Hematopoietic multipotent progenitor cell treated with erythropoietin and hydrocortisone succinate and interleukin-3 and kit ligand, for 17 days (in vitro differentiated cells): ENCODE results near the gene PDCD1.
"Not testable (repeated sequence)": the region's sequence is repeated elsewhere in the genome, so short reads cannot be mapped to it uniquely, and the experiment has no call there.

Experiments used
- DNase-seq: peaks from one replicate; pipeline ENCODE4 v3.0.0-alpha.2; 2015; ENCODE audit warnings: low spot score

PDCD1 gene

DNA sequence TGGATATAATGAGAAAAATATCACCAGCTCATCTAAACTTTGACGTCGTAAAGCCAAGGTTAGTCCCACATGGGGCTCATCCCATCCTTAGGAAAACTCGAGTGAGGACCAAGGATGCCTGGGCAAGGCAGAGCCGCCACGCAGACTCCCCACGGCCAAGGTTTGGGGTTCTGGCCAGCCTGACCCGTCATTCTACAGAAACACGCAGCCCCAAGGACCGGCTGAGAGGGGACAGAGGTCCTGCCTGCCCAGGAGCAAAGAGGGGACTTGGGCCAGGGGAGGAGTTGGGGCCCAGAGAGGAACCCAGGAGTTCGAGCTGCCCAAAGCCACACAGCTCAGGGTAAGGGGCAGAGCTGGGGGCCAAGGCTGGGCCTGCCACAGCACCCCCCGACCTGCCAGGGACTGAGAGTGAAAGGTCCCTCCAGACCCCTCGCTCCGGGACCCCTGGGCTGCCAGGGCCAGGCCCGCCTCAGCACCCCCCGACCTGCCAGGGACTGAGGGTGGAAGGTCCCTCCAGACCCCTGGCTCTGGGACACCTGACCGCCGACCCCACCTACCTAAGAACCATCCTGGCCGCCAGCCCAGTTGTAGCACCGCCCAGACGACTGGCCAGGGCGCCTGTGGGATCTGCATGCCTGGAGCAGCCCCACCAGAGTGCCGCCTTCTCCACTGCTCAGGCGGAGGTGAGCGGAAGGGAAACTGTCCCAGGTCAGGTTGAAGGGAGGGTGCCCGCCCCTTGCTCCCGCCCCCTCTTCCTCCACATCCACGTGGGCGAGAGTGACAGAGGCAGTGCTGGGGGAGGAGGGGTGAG is at the start of gene PDCD1:
Gene PDCD1, minus strand, starts transcription at position 689 of the 811 bp plus-strand sequence. Its CDS starts 56 bp downstream, at position 633.
- no peak for DNase-seq

DNA sequence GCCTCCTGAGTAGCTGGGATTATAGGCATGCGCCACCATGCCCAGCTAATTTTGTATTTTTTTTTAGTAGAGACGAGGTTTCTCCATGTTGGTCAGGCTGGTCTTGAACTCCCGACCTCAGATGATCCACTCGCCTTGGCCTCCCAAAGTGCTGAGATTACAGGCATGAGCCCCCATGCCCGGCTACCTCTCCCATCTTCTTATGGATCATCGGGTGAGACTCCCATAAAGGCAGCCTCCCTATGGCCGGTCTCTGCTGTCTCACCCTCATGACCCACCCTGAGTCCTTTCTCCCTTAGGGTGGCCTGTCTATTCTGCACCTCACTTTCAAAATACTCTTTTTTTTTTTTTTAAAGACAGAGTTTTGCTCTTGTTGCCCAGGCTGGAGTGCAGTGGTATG is 49.1 kb upstream of the PDCD1 start:
- DNase-seq = not testable (repeated sequence)

DNA sequence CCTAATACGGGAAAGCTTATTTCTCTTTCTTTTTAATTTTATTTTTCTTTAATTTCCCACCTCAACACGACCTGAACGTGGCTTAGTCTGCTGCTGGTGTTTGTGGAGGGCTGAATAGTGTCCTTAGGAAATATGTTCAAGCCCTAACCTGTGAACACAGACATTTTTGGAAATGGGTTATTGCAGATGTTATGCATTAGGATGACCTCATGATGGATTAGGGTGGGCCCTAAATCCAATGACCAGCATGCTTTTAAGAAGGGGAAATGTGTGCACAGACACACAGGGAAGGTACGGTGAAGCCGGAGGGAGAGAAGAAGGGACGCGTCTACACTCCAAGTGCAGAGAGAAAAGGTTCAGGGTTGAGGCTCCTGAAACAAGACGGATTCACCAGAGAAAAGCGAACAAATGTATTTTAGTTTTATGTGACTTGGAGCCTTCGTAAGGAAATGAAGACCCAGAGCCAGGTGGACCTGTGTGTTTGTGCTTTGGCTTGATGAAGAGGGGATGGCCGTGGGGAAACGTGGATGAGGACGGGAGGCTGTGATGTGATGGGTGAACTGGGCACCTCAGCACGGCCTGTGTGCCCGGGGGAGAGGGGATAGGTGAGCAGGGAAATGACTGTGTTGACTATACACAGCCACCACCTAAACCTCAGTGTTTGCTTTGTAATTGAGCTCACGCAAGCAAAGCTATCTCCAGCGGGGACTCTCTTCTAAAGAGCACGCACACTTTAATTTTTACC is 48.3 kb upstream of the PDCD1 start:
- DNase-seq = no peak

DNA sequence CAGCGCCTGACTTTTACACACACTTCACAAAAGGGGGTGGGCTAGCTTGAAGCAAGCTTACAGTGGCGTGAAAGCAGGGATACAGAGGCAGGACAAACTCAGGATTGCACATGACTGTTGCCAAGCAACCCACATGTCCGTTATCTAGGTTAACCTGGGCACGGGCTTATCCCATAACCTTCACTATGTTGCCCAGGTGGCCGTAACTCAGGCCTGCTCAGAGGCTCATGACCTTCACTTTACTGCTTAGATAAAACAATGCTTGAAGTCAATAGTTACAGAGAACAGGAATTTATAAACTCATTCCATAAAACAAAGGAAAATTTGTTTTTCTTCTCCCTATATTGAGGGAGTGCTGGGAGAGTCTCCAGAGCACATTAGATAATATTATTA is 47.7 kb upstream of the PDCD1 start:
- DNase-seq = not testable (repeated sequence)

DNA sequence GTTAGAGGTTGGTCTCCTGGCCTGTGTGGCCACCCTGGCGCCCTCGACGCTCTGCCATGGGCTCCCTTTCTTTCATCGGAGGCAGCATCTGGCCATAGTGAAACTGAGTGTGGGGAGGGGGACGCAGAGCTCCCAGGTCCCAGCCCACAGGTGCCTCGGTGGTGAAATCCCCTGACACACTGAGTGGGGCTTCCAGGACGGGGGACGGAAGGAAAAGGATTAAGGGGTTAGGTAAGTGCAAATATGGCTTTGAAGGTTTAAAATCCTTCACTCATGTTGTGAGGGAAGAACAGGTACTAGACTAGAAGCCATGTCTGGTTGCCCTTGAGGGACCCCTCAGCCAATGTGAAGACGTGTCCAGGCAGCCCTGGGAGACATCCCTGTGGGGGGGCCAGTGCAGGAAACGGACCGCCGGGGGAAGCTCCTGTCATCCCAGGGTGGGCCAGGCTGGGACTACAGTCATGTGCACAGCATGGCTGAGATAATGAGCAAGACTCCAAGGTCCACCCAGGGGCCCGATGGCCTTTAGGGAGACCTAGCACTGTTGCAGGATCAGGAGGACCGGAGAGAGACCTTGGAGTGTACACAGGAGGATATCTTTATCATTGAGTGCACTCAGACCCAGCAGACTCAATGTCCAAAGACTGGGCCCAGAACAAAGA is 47.2 kb upstream of the PDCD1 start:
- no peak for DNase-seq

DNA sequence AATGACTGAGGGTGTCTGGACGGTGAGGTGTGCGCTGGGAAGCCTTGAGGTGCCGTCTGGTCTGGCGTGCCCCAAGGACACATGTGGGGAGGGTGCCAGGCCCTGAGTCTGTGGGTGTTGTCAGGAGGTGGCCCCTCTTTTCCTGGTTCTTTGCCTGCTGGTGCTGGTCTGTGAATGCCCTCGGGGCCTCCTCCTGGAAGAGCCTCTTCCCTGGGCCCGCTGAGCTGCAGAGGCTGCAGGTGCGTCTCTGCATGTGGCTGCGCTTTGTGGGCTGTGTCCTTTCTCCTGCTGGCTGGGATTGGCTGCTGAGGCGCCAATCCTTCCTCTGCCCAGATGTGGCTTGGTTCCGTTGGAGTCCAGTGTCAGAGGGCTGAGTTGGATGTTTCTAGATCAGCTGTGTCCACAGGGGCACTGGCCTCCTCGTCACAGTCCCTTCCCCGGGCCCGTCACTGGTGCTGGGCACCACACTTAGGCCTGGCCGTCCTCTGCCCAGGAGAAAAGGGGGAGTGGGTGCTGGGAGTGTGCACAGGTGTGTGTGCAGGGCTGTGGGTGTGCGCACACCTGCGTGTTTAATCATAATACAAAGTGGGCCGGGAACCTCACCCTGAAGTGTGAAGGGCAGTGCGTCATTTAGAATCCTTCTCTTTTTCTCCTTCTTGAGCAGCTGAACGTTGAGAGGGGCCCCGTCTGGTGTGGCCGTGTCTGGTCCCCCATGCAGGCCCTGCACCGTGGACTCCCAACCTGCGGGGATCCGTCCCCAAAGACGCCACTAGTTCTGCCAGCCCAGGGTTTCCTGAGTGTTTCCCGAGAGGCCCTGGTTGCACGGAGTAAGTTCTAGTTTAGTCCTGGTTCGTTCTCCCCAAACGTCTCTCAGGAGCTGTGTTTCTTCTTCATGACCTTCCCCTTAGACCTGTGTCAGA is 46.4 kb upstream of the PDCD1 start:
- no peak for DNase-seq

DNA sequence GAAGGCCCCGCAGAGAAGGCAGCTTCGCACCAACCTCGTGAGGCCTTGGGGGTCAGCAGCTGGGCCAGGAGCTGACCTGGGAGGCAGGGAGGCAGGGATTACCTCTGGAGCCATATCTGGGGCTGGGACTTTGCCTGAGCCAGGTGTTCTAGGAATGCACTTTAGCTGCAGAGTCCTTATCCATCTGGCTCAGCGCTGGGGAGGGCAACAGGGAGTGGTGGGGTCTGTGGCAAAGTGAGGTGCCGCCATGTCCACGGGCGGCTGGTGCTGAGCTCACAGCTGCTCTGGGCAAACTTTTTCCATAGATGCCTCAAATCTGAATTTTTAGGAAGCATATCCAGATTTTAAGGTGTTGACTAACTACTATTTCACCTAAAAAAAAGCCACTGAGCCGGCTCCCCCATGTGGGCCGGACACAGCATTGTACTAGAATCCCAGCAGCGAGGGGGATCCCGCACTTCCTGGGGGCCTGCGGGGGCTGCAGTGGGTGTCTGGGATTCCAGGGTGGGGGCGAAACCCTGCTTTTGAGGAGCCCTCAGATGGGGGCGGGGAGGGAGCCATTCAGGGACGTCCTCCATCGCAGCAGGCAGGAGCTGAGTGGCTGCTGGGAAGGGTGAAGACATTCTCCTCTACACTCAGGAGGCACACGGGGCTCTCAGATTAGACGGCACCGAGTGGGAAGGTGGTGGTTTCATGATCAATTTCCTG is 45.5 kb upstream of the PDCD1 start:
- no peak for DNase-seq

DNA sequence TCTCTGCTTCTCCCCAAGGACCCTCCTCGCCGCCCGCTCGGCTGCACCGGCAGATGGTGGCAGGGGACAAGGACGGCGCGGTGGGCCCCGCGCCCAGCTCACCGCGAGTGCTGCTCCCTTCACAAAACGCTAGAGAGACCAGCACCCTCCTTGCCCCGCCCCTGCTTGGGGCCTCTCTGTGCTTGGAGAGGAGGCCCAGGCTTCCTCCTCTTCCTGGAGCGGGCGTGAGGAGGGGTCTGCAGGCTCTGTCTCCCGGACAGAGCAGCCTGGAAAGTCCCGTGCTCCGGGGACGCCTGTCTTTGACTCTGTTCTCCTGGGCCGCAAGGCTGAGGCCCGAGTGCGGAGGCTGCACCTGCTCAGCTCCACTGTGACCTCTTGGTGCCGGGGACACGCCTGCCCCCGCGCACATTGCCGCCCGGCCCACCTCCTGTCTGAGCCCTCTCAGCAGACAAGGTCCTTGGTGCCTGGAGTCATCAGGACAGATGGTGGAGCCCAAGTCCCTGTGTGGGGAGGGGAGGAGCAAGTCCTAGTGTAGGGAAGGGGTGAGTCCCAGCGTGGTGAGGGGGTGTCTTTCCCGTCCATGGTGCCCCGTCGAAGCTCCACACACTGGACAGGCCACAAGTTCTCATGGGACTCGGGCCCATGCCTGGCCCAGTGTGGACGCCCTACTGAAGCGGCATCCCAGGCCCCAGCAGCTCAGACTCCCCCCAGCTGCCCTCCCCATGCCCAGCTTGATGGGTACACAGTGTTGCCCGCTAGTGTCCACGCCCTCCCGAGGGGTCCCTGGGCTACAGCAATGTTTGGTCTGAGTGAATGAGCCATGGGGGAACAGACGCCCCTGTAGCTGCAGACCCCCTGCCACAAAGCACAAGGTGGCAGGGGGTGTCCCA is 44.7 kb upstream of the PDCD1 start:
- DNase-seq = no peak

DNA sequence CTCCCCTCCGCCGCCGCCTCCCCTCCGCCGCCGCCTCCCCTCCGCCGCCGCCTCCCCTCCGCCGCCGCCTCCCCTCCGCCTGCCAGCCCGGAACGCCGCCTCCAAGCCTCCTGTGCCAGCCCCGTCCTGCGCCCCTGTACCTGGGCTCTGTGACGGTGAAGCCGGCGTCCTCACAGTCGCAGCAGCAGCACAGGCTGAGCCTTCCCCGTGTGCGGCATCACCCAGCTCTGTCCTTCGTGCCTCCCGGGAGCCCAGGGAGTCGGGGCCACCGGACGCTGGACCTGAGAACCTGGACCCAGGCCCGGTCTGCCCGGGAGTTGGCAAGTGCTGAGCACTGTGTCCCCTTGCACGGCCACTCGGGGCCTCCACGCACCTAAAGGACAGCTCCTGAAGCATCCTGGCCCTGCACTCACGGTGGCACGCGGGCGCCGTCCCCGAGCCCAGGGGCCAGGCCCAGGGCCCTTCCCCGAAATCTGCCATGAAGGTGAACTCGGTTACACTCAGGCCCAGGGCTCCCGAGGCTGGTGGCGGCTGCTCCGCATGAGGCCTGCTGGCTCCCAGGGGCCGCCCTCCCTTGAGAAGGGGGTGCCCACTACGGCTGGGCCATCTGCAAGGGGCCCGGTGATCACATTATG is 43.8 kb upstream of the PDCD1 start:
- DNase-seq = no peak

DNA sequence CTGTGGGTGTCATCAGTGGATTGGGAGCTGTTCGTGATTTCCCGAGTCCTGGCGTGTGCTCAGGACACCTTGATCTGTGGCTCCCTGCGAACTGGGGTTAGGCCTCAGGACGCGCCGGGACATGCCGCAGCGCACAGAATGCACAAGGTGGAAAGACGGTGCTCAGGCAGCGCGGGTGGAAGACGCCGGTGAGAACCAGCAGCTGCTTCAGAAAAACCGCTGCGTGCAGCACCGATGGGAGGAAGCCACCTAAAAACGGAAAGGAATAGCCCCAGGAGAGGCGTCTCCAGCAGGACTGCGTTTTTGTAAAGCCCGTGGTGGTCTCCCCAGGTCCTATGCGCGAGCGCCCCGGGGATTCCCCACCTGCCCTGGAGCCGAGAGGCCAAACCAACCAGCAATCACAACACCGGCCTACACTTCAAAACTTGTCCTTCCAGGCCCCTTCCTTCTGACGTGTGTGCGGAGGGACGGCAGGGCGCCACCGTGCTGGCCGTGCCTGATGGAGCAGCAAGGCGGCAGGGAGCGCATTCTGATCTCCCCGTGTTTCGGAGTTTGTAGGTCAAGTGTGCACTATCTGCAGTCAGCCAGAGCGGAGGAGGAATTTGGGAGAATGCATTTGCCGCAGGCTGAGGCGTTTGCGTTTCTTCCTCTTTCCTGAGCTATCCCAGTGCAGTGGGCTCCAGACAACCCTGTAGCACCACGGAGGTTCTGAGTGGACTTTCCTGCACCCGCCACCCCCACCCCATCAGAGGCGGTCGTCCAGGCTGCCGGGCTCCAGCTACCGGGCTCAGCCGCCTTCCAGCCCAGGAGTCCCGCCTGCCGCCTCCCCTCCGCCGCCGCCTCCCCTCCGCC is 43.0 kb upstream of the PDCD1 start:
- no peak for DNase-seq

DNA sequence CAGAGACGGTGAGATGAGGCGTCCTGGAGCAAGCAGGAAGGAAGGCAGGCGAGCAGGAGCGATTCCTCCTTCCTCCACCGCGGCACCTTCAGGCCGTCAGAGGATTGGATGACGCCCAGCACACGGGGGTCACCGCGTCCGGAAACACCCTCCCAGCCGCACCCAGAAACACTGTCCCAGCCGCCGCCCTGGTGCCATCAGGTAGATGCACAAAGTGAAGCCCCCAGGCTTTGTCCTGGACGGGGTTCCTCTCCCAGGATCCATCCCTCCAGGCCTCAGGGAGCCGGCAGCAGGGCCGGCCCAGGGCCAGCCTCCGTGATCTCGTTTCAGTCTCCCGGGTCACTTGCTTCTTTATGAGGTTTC is 42.3 kb upstream of the PDCD1 start:
- DNase-seq = no peak

DNA sequence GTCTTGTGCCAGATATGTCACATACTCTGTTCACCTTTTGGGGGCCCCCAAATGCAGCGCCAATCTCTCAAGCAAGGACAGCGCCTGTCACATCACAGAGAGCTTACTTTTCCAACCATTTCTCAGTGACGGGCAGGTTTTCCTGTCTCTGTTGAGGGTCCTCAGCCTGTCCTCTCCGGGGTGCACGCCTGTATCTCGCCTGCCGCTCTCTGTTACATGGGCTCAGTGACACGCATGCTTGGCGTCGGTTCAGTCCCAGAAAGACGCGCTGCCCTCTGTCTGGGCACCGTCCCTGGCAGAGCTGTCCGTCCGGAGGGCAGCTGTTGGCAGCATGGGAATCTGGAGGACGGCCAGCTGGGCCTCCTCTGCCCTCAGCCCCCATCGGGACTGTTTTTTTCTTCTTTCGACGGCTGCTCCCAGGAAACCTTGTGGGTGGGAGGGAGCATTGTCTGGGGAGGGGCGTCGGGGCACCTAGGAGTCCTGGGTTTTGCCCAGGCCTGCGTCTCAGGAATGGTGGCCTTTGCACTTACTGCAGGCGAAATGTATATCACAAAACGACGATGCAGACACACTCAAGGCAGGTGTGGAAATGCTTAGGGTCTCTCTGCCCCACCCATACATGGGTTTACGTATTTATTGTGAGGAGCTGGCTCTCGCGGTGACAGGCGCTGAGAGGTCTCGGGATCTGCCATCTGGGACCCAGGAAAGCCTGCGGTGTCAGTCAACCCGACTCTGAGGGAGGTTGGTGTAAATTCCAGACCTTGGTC is 41.7 kb upstream of the PDCD1 start:
- no peak for DNase-seq

DNA sequence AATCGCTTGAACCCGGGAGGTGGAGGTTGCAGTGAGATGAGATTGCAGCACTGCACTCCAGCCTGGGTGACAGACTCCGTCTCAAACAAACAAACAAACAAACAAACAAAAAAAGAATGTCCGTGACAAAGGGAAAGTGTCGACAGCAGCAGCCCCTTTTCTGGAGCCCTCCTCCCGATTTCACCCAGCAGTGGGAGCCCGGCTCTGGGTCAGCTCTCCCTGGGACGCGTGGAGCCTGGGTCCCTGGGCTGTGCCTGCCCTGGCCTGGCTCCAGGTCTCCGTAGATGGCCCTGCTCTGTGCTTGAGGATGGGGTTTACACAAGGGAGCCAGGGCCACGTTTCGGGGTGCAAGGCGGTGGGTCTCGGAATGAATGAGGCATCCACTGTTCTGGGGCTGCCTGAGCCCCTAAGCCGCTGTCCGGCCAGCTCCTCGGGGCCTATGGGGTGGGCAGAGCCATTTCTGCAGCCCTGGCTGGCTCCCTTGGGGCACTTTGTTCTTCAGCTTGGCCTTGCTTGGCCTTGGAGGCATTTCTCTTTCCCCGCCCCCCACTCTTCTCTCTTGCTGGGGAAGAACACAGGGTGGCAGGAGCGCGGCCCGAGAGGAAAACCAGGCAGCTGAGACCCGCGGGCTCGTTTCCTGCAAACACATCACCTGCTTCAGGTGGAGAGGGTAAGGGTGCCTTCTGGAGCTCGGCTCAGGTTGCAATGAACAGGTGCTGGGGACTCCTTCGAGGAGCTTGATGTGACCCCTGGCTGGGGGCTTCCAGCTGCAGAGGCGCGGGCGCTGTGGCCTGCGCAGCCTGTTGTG is 40.0 kb upstream of the PDCD1 start:
- DNase-seq = no peak

DNA sequence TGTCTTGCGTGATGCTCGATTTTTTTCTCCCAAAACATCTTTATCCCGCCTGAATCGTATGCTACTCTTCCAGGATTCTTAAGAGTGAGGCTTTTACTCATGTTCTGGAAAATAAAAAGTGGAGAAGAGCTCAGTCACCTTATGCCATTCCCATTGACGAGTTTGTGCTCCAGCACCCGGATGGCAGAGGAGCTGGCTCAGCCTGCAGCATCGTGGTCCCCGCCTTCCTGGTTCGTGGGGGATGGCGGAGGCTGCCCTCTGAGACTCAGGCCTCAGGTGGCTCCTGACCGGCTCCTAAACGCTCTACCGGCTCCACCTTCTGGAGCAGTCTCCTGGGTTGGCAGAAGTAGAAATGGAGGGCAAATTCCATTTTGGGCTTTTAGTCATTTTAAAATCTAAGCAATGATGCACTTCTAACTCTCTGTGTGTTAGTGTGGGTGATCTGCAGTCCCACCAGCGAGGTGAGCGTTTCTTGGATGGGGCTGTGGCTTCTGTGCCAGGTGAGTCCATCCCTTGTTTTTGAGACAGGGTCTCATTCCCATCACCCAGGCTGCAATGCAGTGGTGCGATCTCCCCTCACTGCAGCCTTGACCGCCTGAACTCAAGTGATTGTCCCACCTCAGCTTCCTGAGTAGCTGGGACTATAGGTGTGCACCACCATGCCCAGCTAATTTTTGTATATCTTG is 38.7 kb upstream of the PDCD1 start:
- no peak for DNase-seq

DNA sequence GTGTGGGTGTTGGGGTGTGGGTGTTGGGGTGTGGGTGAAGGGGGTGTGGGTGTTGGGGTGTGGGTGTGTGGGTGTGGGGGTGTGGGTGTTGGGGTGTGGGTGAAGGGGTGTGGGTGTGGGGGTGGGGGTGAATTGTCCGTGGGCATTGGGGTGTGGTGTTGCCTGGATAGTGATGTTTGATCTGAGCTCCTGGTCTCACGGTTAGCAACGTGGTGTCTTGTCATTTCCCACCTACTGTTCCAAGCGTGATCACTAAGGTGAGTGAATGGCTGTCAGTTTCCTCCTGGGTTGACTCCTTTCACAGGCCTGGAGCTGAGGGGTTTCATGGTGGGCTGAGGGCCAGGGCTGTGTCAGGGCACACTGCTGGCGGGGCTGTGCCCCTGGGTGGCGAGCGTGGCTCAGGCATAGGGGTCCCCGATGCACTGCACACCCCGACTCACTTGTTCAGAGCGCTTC is 38.1 kb upstream of the PDCD1 start:
- no peak for DNase-seq
